HL-60 (cell line): ENCODE measurements around the gene UBE2G1.

Experiments used
- DNase-seq, 2 experiments: peaks; one replicate each; pipeline ENCODE4 v3.0.0-alpha.2; 2010 to 2020; ENCODE audit warnings: low read depth in 1 of 2, low spot score in 1 of 2
- H3K27ac ChIP-seq: fragments of 250-450 bp; sonication (Bioruptor Pico); replicated peaks from 2 replicates; pipeline ENCODE4 v1.5.1; 2020; ENCODE audit warnings: mild to moderate bottlenecking, moderate library complexity
- H3K27me3 ChIP-seq: fragments of 250-450 bp; sonication (Bioruptor Pico); 2 replicates; pipeline ENCODE4 v1.5.1; 2021; ENCODE audit warnings: mild to moderate bottlenecking, moderate library complexity; ENCODE audit not compliant: insufficient read depth, poor library complexity, severe bottlenecking
- H3K4me3 ChIP-seq: replicated peaks from 2 replicates; pipeline ENCODE4 v1.5.1; 2011; ENCODE audit warnings: mild to moderate bottlenecking, control low read depth, low read length; ENCODE audit not compliant: insufficient read depth
- GABPA ChIP-seq: IDR thresholded peaks from 2 replicates; pipeline ENCODE4 v1.6.1; 2012; ENCODE audit warnings: low read depth
- POLR2AphosphoS5 ChIP-seq: IDR thresholded peaks from 2 replicates; pipeline ENCODE4 v1.6.1; 2012; ENCODE audit warnings: low read depth
- SPI1 ChIP-seq: IDR thresholded peaks from 2 replicates; pipeline ENCODE4 v1.6.1; 2012; ENCODE audit warnings: low read depth, mild to moderate bottlenecking, borderline replicate concordance
- TF ChIP-seq, protein P1 (sequence below): IDR thresholded peaks from one replicate; pipeline ENCODE4 v1.5.1; 2011; ENCODE audit warnings: low read length, control low read depth, inconsistent platforms; ENCODE audit not compliant: insufficient read depth
- TF ChIP-seq, protein P2 (sequence below): IDR thresholded peaks from 2 replicates; pipeline ENCODE4 v1.6.1; 2012; ENCODE audit warnings: low read depth; ENCODE audit not compliant: insufficient replicate concordance

The UBE2G1 gene

DNA sequence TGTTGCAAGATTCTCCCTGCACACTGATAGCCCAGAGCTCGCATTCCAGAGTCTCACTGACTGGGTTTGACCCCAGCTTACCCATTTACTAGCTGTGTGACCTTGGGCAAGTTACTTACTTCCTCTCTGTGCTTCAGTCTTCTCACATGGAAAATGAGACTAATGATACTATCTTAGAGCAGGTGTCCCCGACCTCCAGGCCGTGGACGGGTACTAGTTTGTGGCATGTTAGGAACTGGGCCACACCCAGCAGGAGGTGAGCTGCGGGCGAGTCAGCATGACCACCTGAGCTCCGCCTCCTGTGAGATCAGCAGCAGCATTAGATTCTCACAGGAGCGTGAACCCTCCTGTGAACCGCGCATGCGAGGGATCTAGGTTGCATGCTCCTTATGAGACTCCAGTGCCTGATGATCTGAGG, 118.5 kb downstream of the UBE2G1 start:
- Histone ChIP-seq H3K27ac (no peak overlapping the region), H3K4me3 (no peak overlapping the region)

DNA sequence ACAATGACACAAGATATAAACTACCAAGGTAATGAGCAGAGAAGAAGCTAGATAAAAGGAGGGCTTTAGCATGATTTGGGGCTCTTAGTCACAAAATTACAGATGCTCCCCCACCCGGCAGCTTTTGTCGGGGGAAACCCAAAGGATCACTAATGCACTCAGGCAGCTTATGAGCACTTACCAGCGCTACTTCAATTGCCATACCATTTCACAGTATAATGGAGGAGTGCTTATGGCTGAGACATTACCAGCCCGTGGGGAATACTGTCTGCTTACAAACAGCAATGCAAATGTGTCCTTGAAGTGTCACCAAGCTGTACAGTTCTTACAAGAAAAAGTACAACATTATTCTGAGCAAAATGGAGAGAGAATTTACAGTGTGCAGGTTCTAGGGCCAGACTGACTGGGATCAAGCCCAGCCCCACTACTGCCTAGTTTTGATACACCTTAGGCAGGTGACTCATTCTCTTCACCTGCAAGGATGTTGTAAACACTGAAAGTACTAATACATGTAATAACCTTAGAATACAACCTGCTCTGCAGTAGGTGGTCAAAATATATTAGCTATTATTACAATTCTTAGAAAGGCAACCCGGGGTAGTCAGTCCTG, 119.0 kb downstream of the UBE2G1 start:
- no peaks in the 10 kb centered on the region for H3K27me3 ChIP-seq
- no peak overlapping the region for H3K4me3 ChIP-seq
- TF ChIP-seq GABPA (no peak), POLR2AphosphoS5 (no peak), SPI1 (no peak)
- TF ChIP-seq, protein P1, sequence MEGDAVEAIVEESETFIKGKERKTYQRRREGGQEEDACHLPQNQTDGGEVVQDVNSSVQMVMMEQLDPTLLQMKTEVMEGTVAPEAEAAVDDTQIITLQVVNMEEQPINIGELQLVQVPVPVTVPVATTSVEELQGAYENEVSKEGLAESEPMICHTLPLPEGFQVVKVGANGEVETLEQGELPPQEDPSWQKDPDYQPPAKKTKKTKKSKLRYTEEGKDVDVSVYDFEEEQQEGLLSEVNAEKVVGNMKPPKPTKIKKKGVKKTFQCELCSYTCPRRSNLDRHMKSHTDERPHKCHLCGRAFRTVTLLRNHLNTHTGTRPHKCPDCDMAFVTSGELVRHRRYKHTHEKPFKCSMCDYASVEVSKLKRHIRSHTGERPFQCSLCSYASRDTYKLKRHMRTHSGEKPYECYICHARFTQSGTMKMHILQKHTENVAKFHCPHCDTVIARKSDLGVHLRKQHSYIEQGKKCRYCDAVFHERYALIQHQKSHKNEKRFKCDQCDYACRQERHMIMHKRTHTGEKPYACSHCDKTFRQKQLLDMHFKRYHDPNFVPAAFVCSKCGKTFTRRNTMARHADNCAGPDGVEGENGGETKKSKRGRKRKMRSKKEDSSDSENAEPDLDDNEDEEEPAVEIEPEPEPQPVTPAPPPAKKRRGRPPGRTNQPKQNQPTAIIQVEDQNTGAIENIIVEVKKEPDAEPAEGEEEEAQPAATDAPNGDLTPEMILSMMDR: no peak
- TF ChIP-seq, protein P2, sequence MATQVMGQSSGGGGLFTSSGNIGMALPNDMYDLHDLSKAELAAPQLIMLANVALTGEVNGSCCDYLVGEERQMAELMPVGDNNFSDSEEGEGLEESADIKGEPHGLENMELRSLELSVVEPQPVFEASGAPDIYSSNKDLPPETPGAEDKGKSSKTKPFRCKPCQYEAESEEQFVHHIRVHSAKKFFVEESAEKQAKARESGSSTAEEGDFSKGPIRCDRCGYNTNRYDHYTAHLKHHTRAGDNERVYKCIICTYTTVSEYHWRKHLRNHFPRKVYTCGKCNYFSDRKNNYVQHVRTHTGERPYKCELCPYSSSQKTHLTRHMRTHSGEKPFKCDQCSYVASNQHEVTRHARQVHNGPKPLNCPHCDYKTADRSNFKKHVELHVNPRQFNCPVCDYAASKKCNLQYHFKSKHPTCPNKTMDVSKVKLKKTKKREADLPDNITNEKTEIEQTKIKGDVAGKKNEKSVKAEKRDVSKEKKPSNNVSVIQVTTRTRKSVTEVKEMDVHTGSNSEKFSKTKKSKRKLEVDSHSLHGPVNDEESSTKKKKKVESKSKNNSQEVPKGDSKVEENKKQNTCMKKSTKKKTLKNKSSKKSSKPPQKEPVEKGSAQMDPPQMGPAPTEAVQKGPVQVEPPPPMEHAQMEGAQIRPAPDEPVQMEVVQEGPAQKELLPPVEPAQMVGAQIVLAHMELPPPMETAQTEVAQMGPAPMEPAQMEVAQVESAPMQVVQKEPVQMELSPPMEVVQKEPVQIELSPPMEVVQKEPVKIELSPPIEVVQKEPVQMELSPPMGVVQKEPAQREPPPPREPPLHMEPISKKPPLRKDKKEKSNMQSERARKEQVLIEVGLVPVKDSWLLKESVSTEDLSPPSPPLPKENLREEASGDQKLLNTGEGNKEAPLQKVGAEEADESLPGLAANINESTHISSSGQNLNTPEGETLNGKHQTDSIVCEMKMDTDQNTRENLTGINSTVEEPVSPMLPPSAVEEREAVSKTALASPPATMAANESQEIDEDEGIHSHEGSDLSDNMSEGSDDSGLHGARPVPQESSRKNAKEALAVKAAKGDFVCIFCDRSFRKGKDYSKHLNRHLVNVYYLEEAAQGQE: no peak
- H3K27ac ChIP-seq: no peak overlapping the region
- DNase-seq: no peak

More for the DNA sequence above, 118.5 kb downstream of the UBE2G1 start:
- no peaks in the 10 kb centered on the region for H3K27me3 ChIP-seq
- TF ChIP-seq, protein P1: no peak
- no peak for TF ChIP-seq POLR2AphosphoS5
- TF ChIP-seq, protein P2: no peak
- TF ChIP-seq SPI1: no peak
- no peak for TF ChIP-seq GABPA
- no peak for DNase-seq

DNA sequence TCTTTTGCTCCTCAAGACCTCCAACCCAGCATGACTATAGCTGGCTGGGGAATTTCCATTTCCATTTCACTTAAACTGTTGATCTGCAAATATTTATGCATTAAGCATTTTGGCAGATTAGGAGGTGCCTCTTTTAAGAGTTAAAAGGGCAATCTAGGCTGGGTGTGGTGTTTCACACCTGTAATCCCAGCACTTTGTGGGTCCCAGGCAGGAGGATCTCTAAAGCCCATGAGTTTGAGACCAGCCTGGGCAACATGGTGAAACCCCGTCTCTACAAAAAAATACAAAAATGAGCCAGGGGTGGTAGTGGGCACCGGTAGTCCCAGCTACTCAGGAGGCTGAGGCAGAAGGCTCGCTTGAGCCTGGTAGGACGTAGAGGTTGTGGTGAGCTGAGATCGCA, 119.8 kb downstream of the UBE2G1 start:
- no peak for DNase-seq
- TF ChIP-seq, protein P1: no peak
- no peak for TF ChIP-seq GABPA
- TF ChIP-seq, protein P2: no peak
- TF ChIP-seq SPI1: no peak
- no peak for TF ChIP-seq POLR2AphosphoS5
- no peaks in the 10 kb centered on the region for H3K27me3 ChIP-seq
- H3K4me3 ChIP-seq: no peak overlapping the region
- no peak overlapping the region for H3K27ac ChIP-seq
